DND-41 (cell line): ENCODE data around the gene ZNHIT1.

Experiments used
- CTCF ChIP-seq: IDR thresholded peaks from 2 replicates; pipeline ENCODE4 v1.5.1; 2012; ENCODE audit warnings: borderline replicate concordance, low read length, moderate library complexity, mild to moderate bottlenecking; ENCODE audit not compliant: poor library complexity, severe bottlenecking; ENCODE audit errors: extremely low read depth
- EZH2 ChIP-seq: IDR thresholded peaks from 3 replicates; pipeline ENCODE4 v1.6.1; 2012; ENCODE audit warnings: borderline replicate concordance, low read depth, mild to moderate bottlenecking, moderate library complexity, low read length, inconsistent platforms; ENCODE audit not compliant: severe bottlenecking

GRCh38 chr7:101240226-101241014 is 22.5 kb downstream of the ZNHIT1 start:
- TF ChIP-seq CTCF (no peak), EZH2 (no peak)
